Fibroblast of lung (primary cell): ENCODE results near the gene KLC4. TPM values are rescaled to one million over a fixed set of nuclear protein-coding genes. Genes with fewer than 3 reads are reported as not detected.
A peak's percentile ranks its signal among the peaks of the same experiment; 100 is the strongest.

Source experiments
- DNase-seq, 2 donors: peaks; one replicate each; pipeline versions ENCODE4 v3.0.0 to v3.0.0-alpha.2; 2010; ENCODE audit warnings: low read depth in 2 of 2
- H2AFZ ChIP-seq: 2 replicates; pipeline ENCODE4 v1.5.1; 2012; ENCODE audit warnings: low read length, control low read depth, inconsistent platforms
- H3K27ac ChIP-seq: 2 replicates; pipeline ENCODE4 v1.5.1; 2011; ENCODE audit warnings: low read length, control low read depth; ENCODE audit not compliant: insufficient read depth
- H3K27me3 ChIP-seq: 2 replicates; pipeline ENCODE4 v1.5.1; 2011; ENCODE audit warnings: mild to moderate bottlenecking, low read length; ENCODE audit not compliant: control insufficient read depth, insufficient read depth
- H3K36me3 ChIP-seq: 2 replicates; pipeline ENCODE4 v1.5.1; 2011; ENCODE audit warnings: low read length; ENCODE audit not compliant: control insufficient read depth, insufficient read depth
- H3K4me1 ChIP-seq: 2 replicates; pipeline ENCODE4 v1.5.1; 2011; ENCODE audit warnings: low read length; ENCODE audit not compliant: control insufficient read depth, insufficient read depth; ENCODE audit errors: extremely low read depth
- H3K4me2 ChIP-seq: 2 replicates; pipeline ENCODE4 v1.5.1; 2011; ENCODE audit warnings: low read length, control low read depth; ENCODE audit not compliant: insufficient read depth; ENCODE audit errors: extremely low read depth
- H3K4me3 ChIP-seq, 4 experiments: fragments of 200-600 bp in 1 of 4; sonication (generic) in 1 of 4; replicated peaks in 1 of 4; 2 replicates each; pipeline ENCODE4 v1.5.1; 2011 to 2016; ENCODE audit warnings: low read length in 4 of 4, low read depth in 3 of 4, mild to moderate bottlenecking in 3 of 4, control low read depth in 2 of 4, inconsistent platforms in 1 of 4, mixed read lengths in 1 of 4; ENCODE audit not compliant: insufficient read depth in 1 of 4; ENCODE audit errors: control extremely low read depth in 1 of 4
- H3K79me2 ChIP-seq: 2 replicates; pipeline ENCODE4 v1.5.1; 2012; ENCODE audit warnings: mild to moderate bottlenecking, low read length, inconsistent platforms; ENCODE audit not compliant: control insufficient read depth, insufficient read depth
- H3K9ac ChIP-seq: 2 replicates; pipeline ENCODE4 v1.5.1; 2011; ENCODE audit warnings: mild to moderate bottlenecking, low read length, control low read depth; ENCODE audit not compliant: insufficient read depth
- H3K9me3 ChIP-seq: 2 replicates; pipeline ENCODE4 v1.5.1; 2012; ENCODE audit warnings: low read depth, low read length; ENCODE audit not compliant: control insufficient read depth, insufficient read depth
- H4K20me1 ChIP-seq: 2 replicates; pipeline ENCODE4 v1.5.1; 2011; ENCODE audit warnings: low read length; ENCODE audit not compliant: control insufficient read depth, insufficient read depth; ENCODE audit errors: extremely low read depth
- CTCF ChIP-seq, 2 donors: IDR thresholded peaks in 1 of 2; conservative IDR thresholded peaks in 1 of 2; 1 replicate in 1 of 2; 2 replicates in 1 of 2; pipeline ENCODE4 v1.5.1; 2011 to 2012; ENCODE audit warnings: low read length in 2 of 2, control low read depth in 1 of 2, inconsistent platforms in 1 of 2, low read depth in 1 of 2, mild to moderate bottlenecking in 1 of 2
- EZH2 ChIP-seq: IDR thresholded peaks from 2 replicates; pipeline ENCODE4 v1.5.1; 2012; ENCODE audit warnings: low read length, control low read depth, mild to moderate bottlenecking; ENCODE audit errors: missing control alignments
- polyA plus RNA-seq, 2 donors: library from polyadenylated mRNA; depleted of rRNA in 1 of 2; stranded (reverse) in 1 of 2; unstranded in 1 of 2; fragments of >200 nt; gene quantifications; 2 replicates each; pipeline ENCODE4 v1.2.1, GENCODE V29; 2011 to 2012; ENCODE audit warnings: missing spikeins in 1 of 2
- total RNA-seq: library from RNA; depleted of rRNA; stranded (reverse); fragments of >200 nt; gene quantifications from 2 replicates; pipeline ENCODE4 v1.2.1, GENCODE V29; 2014

Gene KLC4
- total and polyA plus RNA-seq, 2 donors (not counting 1 experiment from before 2014, with no cell fraction given), result 7.2 to 22.5 TPM

GRCh38 chr6:43092635-43093034, 33.2 kb downstream of the KLC4 start:
- H3K4me1 ChIP-seq, result peaks cover 21% of the 10 kb centered on the region
- H4K20me1 ChIP-seq, result no peaks in the 10 kb centered on the region
- H2AFZ ChIP-seq, result no peak overlapping the region
- H3K27ac ChIP-seq, result no peak overlapping the region
- no peak for DNase-seq
- TF ChIP-seq EZH2, result no peak
- no peak for TF ChIP-seq CTCF (conservative IDR thresholded peaks at IDR 0.05 in 1 of 2, IDR thresholded peaks at IDR 0.05 in 1 of 2; ENCODE audit: low read depth in 1 of 2, low read length in 2 of 2)
- no peak overlapping the region for H3K9ac ChIP-seq
- no peaks in the 10 kb centered on the region for H3K36me3 ChIP-seq
- no peak overlapping the region for H3K4me3 ChIP-seq
- H3K27me3 ChIP-seq, result no peaks in the 10 kb centered on the region
- H3K9me3 ChIP-seq, result no peaks in the 10 kb centered on the region
- H3K79me2 ChIP-seq, result peaks cover 2% of the 10 kb centered on the region
- H3K4me2 ChIP-seq, result no peak overlapping the region

- H4K20me1 ChIP-seq, result no peaks in the 10 kb centered on the region
- TF ChIP-seq CTCF (conservative IDR thresholded peaks at IDR 0.05 in 1 of 2, IDR thresholded peaks at IDR 0.05 in 1 of 2; ENCODE audit: low read depth in 1 of 2, low read length in 2 of 2) (no peak), EZH2 (no peak)
- peak overlapping the region; percentile 21 for H2AFZ ChIP-seq
- H3K36me3 ChIP-seq, result no peaks in the 10 kb centered on the region
- no peaks in the 10 kb centered on the region for H3K9me3 ChIP-seq
- H3K4me2 ChIP-seq, result peak overlapping the region; percentile 46
- peak; percentile 69 to 93 for DNase-seq
- H3K27me3 ChIP-seq, result no peaks in the 10 kb centered on the region
- no peak overlapping the region for H3K9ac ChIP-seq
- H3K27ac ChIP-seq, result peak overlapping the region; percentile 39
- H3K4me3 ChIP-seq, result peak overlapping the region; percentile 6 to 42 (median 32)
- H3K79me2 ChIP-seq, result peaks cover 4% of the 10 kb centered on the region
- H3K4me1 ChIP-seq, result peaks cover 23% of the 10 kb centered on the region
These were observed 34.2 kb downstream of the KLC4 start for GRCh38 chr6:43093436-43094289.

GRCh38 chr6:43095939-43096338, 36.5 kb downstream of the KLC4 start:
- Histone ChIP-seq H3K27ac (peak overlapping the region; percentile 40), H3K9ac (no peak overlapping the region), H3K4me2 (peak overlapping the region; percentile 67), H3K36me3 (no peaks in the 10 kb centered on the region), H3K79me2 (peaks cover 4% of the 10 kb centered on the region), H4K20me1 (no peaks in the 10 kb centered on the region), H3K4me3 (peak overlapping the region in 1 of 4 experiments; percentile 21), H3K27me3 (no peaks in the 10 kb centered on the region), H2AFZ (no peak overlapping the region), H3K9me3 (no peaks in the 10 kb centered on the region), H3K4me1 (peaks cover 20% of the 10 kb centered on the region)
- DNase-seq, result no peak
- no peak for TF ChIP-seq EZH2
- no peak for TF ChIP-seq CTCF (conservative IDR thresholded peaks at IDR 0.05 in 1 of 2, IDR thresholded peaks at IDR 0.05 in 1 of 2; ENCODE audit: low read depth in 1 of 2, low read length in 2 of 2)
